Neural progenitor cell (in vitro differentiated cells): ENCODE measurements around the gene LMF1.

Experiments
- EZH2 ChIP-seq: fragments of 200-600 bp; sonication (generic); IDR thresholded peaks from 2 replicates; pipeline ENCODE4 v1.6.1; 2017; ENCODE audit warnings: antibody characterized with exemption, mild to moderate bottlenecking, moderate library complexity
- EZH2phosphoT487 ChIP-seq: fragments of 200-600 bp; sonication (generic); IDR thresholded peaks from 2 replicates; pipeline ENCODE4 v1.6.1; 2017; ENCODE audit warnings: antibody characterized with exemption
- TF ChIP-seq, protein P1 (sequence below): fragments of 200-600 bp; sonication (generic); IDR thresholded peaks from 2 replicates; pipeline ENCODE4 v1.5.1; 2017; ENCODE audit warnings: antibody characterized with exemption, mild to moderate bottlenecking

DNA sequence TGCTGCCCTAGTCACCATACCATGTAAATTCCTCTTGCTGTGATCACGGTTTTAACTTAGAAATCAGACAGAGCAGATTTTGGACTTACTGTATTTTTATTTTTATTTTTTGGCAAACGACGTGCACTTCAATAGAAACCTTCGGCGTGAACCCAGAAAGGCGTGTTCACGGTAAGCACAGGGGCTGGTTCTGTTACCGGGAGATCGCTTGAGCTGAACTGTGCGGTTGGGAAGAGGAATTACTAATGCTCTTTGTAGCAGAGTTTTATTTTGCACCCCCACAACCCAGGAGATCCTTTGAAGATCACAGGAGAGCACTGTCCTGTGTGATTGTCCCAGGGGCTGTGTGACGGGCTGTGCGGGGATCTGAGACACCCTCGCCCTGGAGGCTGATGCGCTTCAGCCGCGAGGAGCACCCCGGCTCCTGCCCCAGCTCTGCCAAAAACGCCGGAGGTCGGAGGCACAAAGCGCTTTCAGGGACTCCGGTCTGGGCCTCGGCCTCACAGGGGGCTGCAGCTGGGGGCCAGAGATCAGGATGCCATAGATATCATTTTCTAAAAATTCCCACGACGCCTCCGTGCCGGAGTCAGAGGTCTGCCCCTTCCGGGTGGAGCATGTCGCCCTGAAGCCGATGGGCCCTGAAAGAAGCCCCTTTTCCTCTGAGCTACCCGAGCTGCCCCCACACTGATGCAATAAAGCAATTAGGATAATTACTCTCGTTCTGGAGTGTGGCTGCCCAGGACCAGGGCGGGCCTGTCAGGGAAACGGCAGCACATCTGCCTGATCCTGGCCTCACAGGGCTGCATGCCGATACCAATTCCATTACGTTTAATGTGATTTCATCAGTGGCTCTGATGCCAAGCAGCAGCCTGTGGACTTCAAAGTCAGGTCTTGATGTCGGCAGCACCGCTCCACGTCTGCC lies 71.8 kb downstream of the LMF1 start:
- TF ChIP-seq, protein P1, sequence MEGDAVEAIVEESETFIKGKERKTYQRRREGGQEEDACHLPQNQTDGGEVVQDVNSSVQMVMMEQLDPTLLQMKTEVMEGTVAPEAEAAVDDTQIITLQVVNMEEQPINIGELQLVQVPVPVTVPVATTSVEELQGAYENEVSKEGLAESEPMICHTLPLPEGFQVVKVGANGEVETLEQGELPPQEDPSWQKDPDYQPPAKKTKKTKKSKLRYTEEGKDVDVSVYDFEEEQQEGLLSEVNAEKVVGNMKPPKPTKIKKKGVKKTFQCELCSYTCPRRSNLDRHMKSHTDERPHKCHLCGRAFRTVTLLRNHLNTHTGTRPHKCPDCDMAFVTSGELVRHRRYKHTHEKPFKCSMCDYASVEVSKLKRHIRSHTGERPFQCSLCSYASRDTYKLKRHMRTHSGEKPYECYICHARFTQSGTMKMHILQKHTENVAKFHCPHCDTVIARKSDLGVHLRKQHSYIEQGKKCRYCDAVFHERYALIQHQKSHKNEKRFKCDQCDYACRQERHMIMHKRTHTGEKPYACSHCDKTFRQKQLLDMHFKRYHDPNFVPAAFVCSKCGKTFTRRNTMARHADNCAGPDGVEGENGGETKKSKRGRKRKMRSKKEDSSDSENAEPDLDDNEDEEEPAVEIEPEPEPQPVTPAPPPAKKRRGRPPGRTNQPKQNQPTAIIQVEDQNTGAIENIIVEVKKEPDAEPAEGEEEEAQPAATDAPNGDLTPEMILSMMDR, result no peak
- TF ChIP-seq EZH2phosphoT487, result no peak
- TF ChIP-seq EZH2, result no peak
